ENCODE measurements around the gene STXBP5.
A peak's percentile ranks its signal among the peaks of the same experiment; 100 is the strongest.

STXBP5 gene

DNA sequence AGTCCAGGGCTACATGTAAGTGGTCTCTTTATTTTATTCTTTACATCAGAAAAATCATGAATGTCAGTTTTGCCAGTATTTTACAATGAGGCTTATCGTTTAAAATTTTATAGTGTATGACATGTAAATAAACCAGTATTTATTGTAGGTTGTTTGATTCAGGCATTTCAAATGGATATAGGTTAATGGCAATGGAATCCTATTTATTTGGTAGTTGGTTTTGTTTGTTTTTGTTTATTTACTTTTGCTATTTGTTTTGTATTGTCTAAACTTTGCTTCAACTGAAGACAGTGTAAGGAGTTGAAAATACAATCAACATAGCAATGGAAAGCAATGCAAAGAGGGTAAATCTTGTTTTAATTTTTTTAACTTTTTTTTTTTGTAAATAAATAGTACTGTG is 185.2 kb downstream of the STXBP5 start:
- Mint-ChIP-seq H3K27ac (no peak overlapping the region), H3K27me3 (no peaks in the 10 kb centered on the region), H3K36me3 (no peaks in the 10 kb centered on the region), H3K4me1 (peaks cover 0 to 2% of the 10 kb centered on the region in 2 donors), H3K4me3 (no peak overlapping the region), H3K9me3 (no peaks in the 10 kb centered on the region)
- no peak for DNase-seq
- no peak for ATAC-seq (replicated peaks)

GRCh38 chr6:147390909-147391536 is 186.8 kb downstream of the STXBP5 start:
- Mint-ChIP-seq H3K9me3 (no peaks in the 10 kb centered on the region), H3K36me3 (no peaks in the 10 kb centered on the region), H3K4me3 (no peak overlapping the region), H3K27me3 (no peaks in the 10 kb centered on the region), H3K27ac (no peak overlapping the region), H3K4me1 (peaks cover 0 to 2% of the 10 kb centered on the region in 2 donors)
- DNase-seq (no peak), ATAC-seq (replicated peaks) (no peak)

DNA sequence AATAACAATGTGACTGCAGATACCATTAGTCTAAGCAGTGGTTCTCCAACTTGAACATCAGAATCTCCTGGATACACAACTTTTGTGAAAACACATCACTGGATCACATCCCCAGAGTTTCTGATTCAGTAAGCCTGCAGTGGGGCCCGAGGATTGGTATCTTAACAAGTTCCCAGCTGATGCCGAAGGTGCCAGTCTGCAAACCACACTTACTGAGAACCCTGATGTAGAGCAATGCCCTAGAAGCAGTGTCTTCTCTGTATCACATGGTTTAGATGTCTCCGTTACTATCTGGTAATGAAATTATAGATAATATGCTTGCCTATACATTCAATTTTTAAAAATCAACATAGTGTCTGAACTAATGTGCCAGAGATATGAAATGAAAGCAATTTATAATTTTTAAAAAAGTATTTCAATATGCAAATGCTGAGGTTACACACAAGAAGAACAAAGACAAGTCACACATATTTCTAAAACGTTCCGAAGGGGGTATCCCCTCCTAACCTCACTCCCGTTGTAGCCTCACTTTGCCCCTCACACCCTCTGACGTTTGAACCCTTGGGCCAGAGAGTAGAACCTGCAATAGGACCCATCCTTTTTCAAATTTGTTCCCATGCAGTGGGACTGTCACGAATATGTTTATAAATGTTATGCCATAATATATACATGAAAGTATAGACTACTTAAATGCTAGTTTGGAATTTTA is 188.9 kb downstream of the STXBP5 start:
- H3K36me3 Mint-ChIP-seq, result no peaks in the 10 kb centered on the region
- no peak overlapping the region for H3K27ac Mint-ChIP-seq
- peaks cover 0 to 2% of the 10 kb centered on the region in 2 donors for H3K4me1 Mint-ChIP-seq
- ATAC-seq (replicated peaks) (no peak), DNase-seq (no peak)
- no peak overlapping the region for H3K4me3 Mint-ChIP-seq
- no peaks in the 10 kb centered on the region for H3K9me3 Mint-ChIP-seq
- H3K27me3 Mint-ChIP-seq, result peaks cover 8% of the 10 kb centered on the region in 2 donors

DNA sequence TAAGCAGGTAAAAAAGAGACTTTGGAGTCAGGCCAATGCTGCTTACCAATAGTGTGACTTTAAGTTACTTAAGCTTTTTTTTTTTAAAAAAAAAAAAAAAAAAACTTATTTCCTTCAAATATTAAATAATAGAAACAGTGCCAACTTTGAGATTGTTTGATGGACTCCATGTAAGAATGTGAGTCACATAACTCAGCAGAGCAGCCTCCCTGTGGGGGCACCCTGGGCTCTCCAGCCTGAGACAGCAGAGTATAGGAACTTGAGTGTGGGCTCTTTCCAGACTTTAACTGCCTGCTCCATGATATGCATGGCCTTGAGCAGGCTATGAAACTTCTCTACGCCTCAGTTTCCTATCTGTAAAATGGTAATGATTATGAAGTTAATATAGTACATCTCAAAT is 190.9 kb downstream of the STXBP5 start:
- Mint-ChIP-seq H3K27me3 (peaks cover 8% of the 10 kb centered on the region in 2 donors), H3K9me3 (peaks cover 3 to 4% of the 10 kb centered on the region in 2 donors), H3K4me3 (no peak overlapping the region), H3K36me3 (no peaks in the 10 kb centered on the region), H3K27ac (no peak overlapping the region), H3K4me1 (peaks cover 0 to 2% of the 10 kb centered on the region in 2 donors)
- no peak for ATAC-seq (replicated peaks)
- DNase-seq, result no peak

DNA sequence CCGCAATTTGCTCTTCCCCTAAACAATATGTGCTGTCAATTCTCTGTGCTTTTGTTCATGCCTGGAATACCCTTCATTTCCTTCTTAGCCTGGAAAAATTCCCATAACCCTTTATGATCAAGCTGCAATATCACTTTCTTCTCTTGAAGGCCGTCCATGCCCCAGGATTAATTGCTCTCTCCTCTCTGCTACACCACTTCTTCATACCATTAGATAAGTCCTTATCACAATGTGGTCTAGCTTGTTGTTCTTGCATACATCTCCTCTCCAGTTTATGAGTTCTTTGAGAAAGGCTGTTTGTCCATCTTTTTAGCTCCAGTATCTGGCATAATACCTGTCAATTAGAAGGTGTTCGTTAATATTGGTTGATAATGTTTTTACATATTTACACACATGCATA is 193.1 kb downstream of the STXBP5 start:
- ATAC-seq (replicated peaks), result no peak
- Mint-ChIP-seq H3K4me1 (peaks cover 0 to 2% of the 10 kb centered on the region in 2 donors), H3K36me3 (no peaks in the 10 kb centered on the region), H3K4me3 (no peak overlapping the region), H3K27ac (no peak overlapping the region), H3K27me3 (peaks cover 8% of the 10 kb centered on the region in 2 donors), H3K9me3 (peaks cover 14 to 18% of the 10 kb centered on the region in 2 donors)
- no peak for DNase-seq

- Mint-ChIP-seq H3K27ac (no peak overlapping the region), H3K9me3 (peaks cover 15 to 29% of the 10 kb centered on the region in 2 donors), H3K4me3 (no peak overlapping the region), H3K36me3 (no peaks in the 10 kb centered on the region), H3K4me1 (no peaks in the 10 kb centered on the region), H3K27me3 (peaks cover 8% of the 10 kb centered on the region in 2 donors)
- no peak for ATAC-seq (replicated peaks)
- no peak for DNase-seq
These were observed 196.8 kb downstream of the STXBP5 start for GRCh38 chr6:147400968-147401367.

GRCh38 chr6:147401779-147402178 is 197.6 kb downstream of the STXBP5 start:
- Mint-ChIP-seq H3K9me3 (peaks cover 15 to 29% of the 10 kb centered on the region in 2 donors), H3K4me1 (no peaks in the 10 kb centered on the region), H3K36me3 (no peaks in the 10 kb centered on the region), H3K27me3 (peaks cover 7% of the 10 kb centered on the region in 2 donors), H3K4me3 (no peak overlapping the region), H3K27ac (no peak overlapping the region)
- DNase-seq (no peak), ATAC-seq (replicated peaks) (no peak)

DNA sequence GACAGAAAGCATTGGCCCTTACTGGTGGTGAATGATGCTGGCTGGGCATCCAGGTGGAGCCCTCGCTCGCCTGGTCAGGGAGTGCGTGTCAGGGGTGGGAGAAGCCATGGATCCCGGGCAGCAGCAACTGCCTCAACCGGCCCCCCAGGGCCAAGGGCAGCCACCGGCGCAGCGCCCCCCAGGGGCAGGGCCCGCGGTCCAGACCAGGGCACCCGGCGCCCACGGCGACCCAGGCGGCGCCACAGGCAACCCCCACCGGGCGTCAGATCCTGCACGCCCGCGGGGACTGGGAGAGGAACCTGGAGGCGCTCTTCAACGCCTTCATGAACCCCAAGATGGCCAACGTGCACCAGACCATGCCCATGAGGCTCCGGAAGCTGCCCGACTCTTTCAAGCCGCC is 202.6 kb downstream of the STXBP5 start:
- DNase-seq (no peak), ATAC-seq (replicated peaks) (no peak)
- H3K36me3 Mint-ChIP-seq, result no peaks in the 10 kb centered on the region
- H3K9me3 Mint-ChIP-seq, result peaks cover 7 to 16% of the 10 kb centered on the region in 2 donors
- H3K27ac Mint-ChIP-seq, result no peak overlapping the region
- no peaks in the 10 kb centered on the region for H3K4me1 Mint-ChIP-seq
- H3K27me3 Mint-ChIP-seq, result peaks cover 0 to 4% of the 10 kb centered on the region in 2 donors
- no peak overlapping the region for H3K4me3 Mint-ChIP-seq

DNA sequence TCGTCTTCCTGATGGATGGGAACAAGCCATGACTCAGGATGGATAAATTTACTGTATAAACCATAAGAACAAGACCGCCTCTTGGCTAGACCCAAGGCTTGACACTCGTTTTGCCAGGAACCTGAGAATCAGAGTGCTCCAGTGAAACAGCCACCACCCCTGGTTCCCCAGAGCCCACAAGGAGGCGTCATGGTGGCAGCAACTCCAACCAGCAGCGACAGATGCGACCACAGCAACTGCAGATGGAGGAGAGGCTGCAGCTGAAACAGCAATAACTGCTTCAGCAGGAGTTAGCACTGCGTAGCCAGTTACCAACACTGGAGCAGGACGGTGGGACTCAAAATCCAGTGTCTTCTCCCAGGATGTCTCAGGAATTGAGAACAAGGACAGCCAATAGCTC is 203.4 kb downstream of the STXBP5 start:
- no peaks in the 10 kb centered on the region for H3K36me3 Mint-ChIP-seq
- peaks cover 3 to 10% of the 10 kb centered on the region in 2 donors for H3K9me3 Mint-ChIP-seq
- no peak overlapping the region for H3K4me3 Mint-ChIP-seq
- ATAC-seq (replicated peaks) (no peak), DNase-seq (no peak)
- no peaks in the 10 kb centered on the region for H3K4me1 Mint-ChIP-seq
- H3K27ac Mint-ChIP-seq, result no peak overlapping the region
- H3K27me3 Mint-ChIP-seq, result peaks cover 0 to 4% of the 10 kb centered on the region in 2 donors

DNA sequence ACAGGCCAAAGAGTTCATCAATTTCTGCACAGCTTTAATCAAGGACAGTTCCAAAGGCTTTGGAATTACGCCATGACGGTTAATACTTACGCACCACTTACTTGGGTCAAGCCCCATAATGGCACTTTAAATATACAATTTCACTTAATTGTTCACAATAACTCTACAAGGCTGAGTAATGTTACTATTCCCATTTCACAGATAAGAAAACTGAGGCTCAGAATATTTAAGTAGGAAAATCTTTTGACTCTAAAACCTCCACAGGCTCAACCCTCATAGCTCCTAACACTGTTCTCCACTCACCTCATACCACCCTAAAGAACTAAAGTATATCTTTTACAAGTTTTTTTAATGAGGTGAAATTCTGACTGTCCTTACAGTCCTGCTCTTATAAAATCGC is 212.4 kb downstream of the STXBP5 start:
- ATAC-seq (replicated peaks) (no peak), DNase-seq (no peak)
- Mint-ChIP-seq H3K9me3 (no peaks in the 10 kb centered on the region), H3K27ac (no peak overlapping the region), H3K27me3 (peaks cover 0 to 4% of the 10 kb centered on the region in 2 donors), H3K4me3 (no peak overlapping the region), H3K4me1 (peaks cover 0 to 4% of the 10 kb centered on the region in 2 donors), H3K36me3 (no peaks in the 10 kb centered on the region)

DNA sequence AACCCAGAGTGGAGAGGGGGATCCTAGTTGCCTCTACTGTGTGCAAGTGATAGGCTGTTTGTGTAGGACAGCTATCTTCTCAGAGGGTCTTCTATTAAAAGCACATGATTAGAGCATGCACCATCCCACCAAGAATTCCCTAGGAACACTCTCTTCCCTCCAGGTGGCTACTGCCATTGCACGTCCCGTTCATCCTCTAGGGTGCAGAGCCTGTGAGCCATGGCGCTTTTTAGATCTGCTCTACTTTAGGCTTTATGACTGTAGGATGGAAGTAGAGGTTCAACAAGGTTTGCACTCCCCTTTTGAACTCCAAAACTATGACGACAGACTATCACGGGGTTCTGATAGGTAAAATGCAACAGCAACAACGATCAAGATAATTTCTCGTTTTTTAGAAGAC is 213.7 kb downstream of the STXBP5 start:
- no peak for DNase-seq
- peaks cover 0 to 4% of the 10 kb centered on the region in 2 donors for H3K27me3 Mint-ChIP-seq
- no peak overlapping the region for H3K4me3 Mint-ChIP-seq
- no peak overlapping the region for H3K27ac Mint-ChIP-seq
- peaks cover 0 to 4% of the 10 kb centered on the region in 2 donors for H3K4me1 Mint-ChIP-seq
- ATAC-seq (replicated peaks), result no peak
- H3K36me3 Mint-ChIP-seq, result no peaks in the 10 kb centered on the region
- peaks cover 0 to 8% of the 10 kb centered on the region in 2 donors for H3K9me3 Mint-ChIP-seq

- H3K36me3 Mint-ChIP-seq, result no peaks in the 10 kb centered on the region
- ATAC-seq (replicated peaks) (peak in 1 of 2 donors; percentile 25), DNase-seq (no peak)
- H3K27me3 Mint-ChIP-seq, result peaks cover 0 to 4% of the 10 kb centered on the region in 2 donors
- peaks cover 0 to 4% of the 10 kb centered on the region in 2 donors for H3K4me1 Mint-ChIP-seq
- H3K9me3 Mint-ChIP-seq, result peaks cover 0 to 9% of the 10 kb centered on the region in 2 donors
- no peak overlapping the region for H3K4me3 Mint-ChIP-seq
- no peak overlapping the region for H3K27ac Mint-ChIP-seq
These were observed 214.3 kb downstream of the STXBP5 start for GRCh38 chr6:147418523-147418922.

DNA sequence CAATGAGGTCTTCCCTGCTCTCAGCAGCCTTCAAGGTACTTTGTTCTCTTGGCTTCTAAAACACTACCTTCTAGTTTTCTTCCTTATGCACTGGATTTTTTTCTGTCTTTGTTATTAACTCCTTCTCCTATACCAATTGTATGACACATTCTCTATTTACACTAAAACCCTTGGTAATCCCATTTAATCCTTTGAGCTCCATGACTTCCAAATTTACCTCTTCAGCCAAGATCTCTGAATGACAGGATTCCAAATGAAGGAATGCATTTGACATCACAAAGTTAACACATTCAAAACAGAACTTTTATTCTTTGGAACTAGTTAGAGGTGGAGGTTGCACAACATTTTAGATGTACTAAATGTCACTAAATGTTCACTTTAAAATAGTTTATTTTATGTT is 217.7 kb downstream of the STXBP5 start:
- Mint-ChIP-seq H3K27me3 (peaks cover 0 to 4% of the 10 kb centered on the region in 2 donors), H3K36me3 (no peaks in the 10 kb centered on the region), H3K27ac (no peak overlapping the region), H3K4me3 (no peak overlapping the region), H3K4me1 (peaks cover 0 to 4% of the 10 kb centered on the region in 2 donors), H3K9me3 (peaks cover 2 to 12% of the 10 kb centered on the region in 2 donors)
- no peak for DNase-seq
- no peak for ATAC-seq (replicated peaks)

DNA sequence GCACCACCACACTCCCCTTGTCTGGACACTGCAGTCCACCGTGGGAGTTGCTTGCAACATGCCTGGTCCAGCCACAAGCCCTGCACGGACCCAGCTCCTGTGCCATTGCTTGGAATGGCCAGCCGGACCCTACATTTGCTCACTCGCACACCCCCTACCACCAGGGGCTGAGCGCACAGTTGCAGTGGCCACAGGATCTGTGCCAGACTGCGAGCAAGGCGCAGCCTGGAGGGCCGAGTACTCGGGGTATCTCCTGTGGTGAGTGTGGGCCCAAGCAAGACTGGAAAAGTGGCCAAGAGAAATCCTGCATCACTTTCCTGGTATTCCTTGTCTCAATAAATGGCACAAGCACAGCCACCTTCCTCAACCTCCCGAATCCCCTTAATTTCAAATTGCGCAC is 218.9 kb downstream of the STXBP5 start:
- no peak for DNase-seq
- Mint-ChIP-seq H3K27me3 (peaks cover 0 to 4% of the 10 kb centered on the region in 2 donors), H3K9me3 (peaks cover 2 to 12% of the 10 kb centered on the region in 2 donors), H3K4me1 (peaks cover 0 to 4% of the 10 kb centered on the region in 2 donors), H3K27ac (no peak overlapping the region), H3K4me3 (no peak overlapping the region), H3K36me3 (no peaks in the 10 kb centered on the region)
- ATAC-seq (replicated peaks), result no peak

GRCh38 chr6:147429794-147430193 is 225.6 kb downstream of the STXBP5 start:
- ATAC-seq (replicated peaks) (no peak), DNase-seq (no peak)
- no peak overlapping the region for H3K27ac Mint-ChIP-seq
- H3K4me1 Mint-ChIP-seq, result no peaks in the 10 kb centered on the region
- H3K27me3 Mint-ChIP-seq, result peaks cover 0 to 4% of the 10 kb centered on the region in 2 donors
- no peak overlapping the region for H3K4me3 Mint-ChIP-seq
- H3K9me3 Mint-ChIP-seq, result peaks cover 0 to 2% of the 10 kb centered on the region in 2 donors
- H3K36me3 Mint-ChIP-seq, result no peaks in the 10 kb centered on the region
